Astrocyte (in vitro differentiated cells and primary cell): ENCODE data around the gene TRIM52. TPM values are rescaled to one million over a fixed set of nuclear protein-coding genes. Genes with fewer than 3 reads are reported as not detected.

Source experiments
- DNase-seq: peaks from one replicate; pipeline ENCODE4 v3.0.0-alpha.2; 2010; ENCODE audit warnings: low read depth
- FAIRE-seq: peaks from 2 replicates; lab custom pipeline; 2011; peaks lifted over from hg19 to GRCh38; lab: Jason Lieb, UNC
- H2AFZ ChIP-seq: 2 replicates; pipeline ENCODE4 v1.6.0; 2012; ENCODE audit warnings: low read depth, low read length, inconsistent platforms
- H3K27ac ChIP-seq: 2 replicates; pipeline ENCODE4 v1.5.1; 2011; ENCODE audit warnings: low read depth, low read length, inconsistent platforms
- H3K27me3 ChIP-seq: 2 replicates; pipeline ENCODE4 v1.6.0; 2011; ENCODE audit warnings: low read length, inconsistent platforms; ENCODE audit not compliant: insufficient read depth
- H3K36me3 ChIP-seq: 2 replicates; pipeline ENCODE4 v1.5.1; 2011; ENCODE audit warnings: low read length, inconsistent platforms; ENCODE audit not compliant: insufficient read depth
- H3K4me1 ChIP-seq: 2 replicates; pipeline ENCODE4 v1.5.1; 2011; ENCODE audit warnings: low read length, inconsistent platforms; ENCODE audit not compliant: insufficient read depth
- H3K4me2 ChIP-seq: 2 replicates; pipeline ENCODE4 v1.6.0; 2012; ENCODE audit warnings: low read length, inconsistent platforms
- H3K4me3 ChIP-seq: 2 replicates; pipeline ENCODE4 v1.5.1; 2011; ENCODE audit warnings: low read depth, mild to moderate bottlenecking, low read length, inconsistent platforms; ENCODE audit not compliant: insufficient read depth
- H3K79me2 ChIP-seq: 2 replicates; pipeline ENCODE4 v1.6.0; 2012; ENCODE audit warnings: mild to moderate bottlenecking, low read length, inconsistent platforms; ENCODE audit not compliant: insufficient read depth
- H3K9ac ChIP-seq: 2 replicates; pipeline ENCODE4 v1.6.0; 2012; ENCODE audit warnings: mild to moderate bottlenecking, low read length, inconsistent platforms
- H3K9me3 ChIP-seq: 2 replicates; pipeline ENCODE4 v1.5.1; 2012; ENCODE audit warnings: low read depth, mild to moderate bottlenecking, low read length, inconsistent platforms; ENCODE audit not compliant: insufficient read depth
- H4K20me1 ChIP-seq: 2 replicates; pipeline ENCODE4 v1.6.0; 2012; ENCODE audit warnings: low read length, inconsistent platforms; ENCODE audit not compliant: insufficient read depth
- H3K27ac Mint-ChIP-seq: one replicate; pipeline ENCODE4 v1.8.0; 2021; ENCODE audit warnings: mild to moderate bottlenecking, mixed read lengths; ENCODE audit not compliant: unreplicated experiment
- H3K27me3 Mint-ChIP-seq: one replicate; pipeline ENCODE4 v1.8.0; 2021; ENCODE audit warnings: low read depth, mixed read lengths; ENCODE audit not compliant: unreplicated experiment
- H3K36me3 Mint-ChIP-seq: one replicate; pipeline ENCODE4 v1.8.0; 2021; ENCODE audit warnings: low read depth, mixed read lengths; ENCODE audit not compliant: unreplicated experiment
- H3K4me1 Mint-ChIP-seq: one replicate; pipeline ENCODE4 v1.8.0; 2021; ENCODE audit warnings: low read depth, mixed read lengths; ENCODE audit not compliant: unreplicated experiment
- H3K4me3 Mint-ChIP-seq: one replicate; pipeline ENCODE4 v1.8.0; 2021; ENCODE audit warnings: mild to moderate bottlenecking, moderate library complexity, mixed read lengths; ENCODE audit not compliant: unreplicated experiment
- H3K9me3 Mint-ChIP-seq: one replicate; pipeline ENCODE4 v1.8.0; 2021; ENCODE audit warnings: mild to moderate bottlenecking, mixed read lengths; ENCODE audit not compliant: unreplicated experiment
- EZH2 ChIP-seq: IDR thresholded peaks from 2 replicates; pipeline ENCODE4 v1.6.1; 2012; ENCODE audit warnings: mild to moderate bottlenecking, low read length, inconsistent platforms; ENCODE audit not compliant: insufficient read depth
- microRNA-seq: library from miRNA; unstranded; fragments of <30 nt; microRNA quantifications from one replicate; pipeline ENCODE4 v1.2.0, GENCODE V29; 2020
- total RNA-seq: library from RNA; stranded (reverse); gene quantifications from 2 replicates; pipeline ENCODE4 v1.2.1, GENCODE V29; 2021
- TF ChIP-seq, protein P1 (sequence below): IDR thresholded peaks from 2 replicates; pipeline ENCODE4 v1.5.1; 2011; ENCODE audit warnings: low read depth, mild to moderate bottlenecking, inconsistent platforms, low read length, moderate library complexity; ENCODE audit not compliant: insufficient read depth

TRIM52 gene
- total RNA-seq, 1 donor from 2014 or later, result 6.5 TPM

DNA sequence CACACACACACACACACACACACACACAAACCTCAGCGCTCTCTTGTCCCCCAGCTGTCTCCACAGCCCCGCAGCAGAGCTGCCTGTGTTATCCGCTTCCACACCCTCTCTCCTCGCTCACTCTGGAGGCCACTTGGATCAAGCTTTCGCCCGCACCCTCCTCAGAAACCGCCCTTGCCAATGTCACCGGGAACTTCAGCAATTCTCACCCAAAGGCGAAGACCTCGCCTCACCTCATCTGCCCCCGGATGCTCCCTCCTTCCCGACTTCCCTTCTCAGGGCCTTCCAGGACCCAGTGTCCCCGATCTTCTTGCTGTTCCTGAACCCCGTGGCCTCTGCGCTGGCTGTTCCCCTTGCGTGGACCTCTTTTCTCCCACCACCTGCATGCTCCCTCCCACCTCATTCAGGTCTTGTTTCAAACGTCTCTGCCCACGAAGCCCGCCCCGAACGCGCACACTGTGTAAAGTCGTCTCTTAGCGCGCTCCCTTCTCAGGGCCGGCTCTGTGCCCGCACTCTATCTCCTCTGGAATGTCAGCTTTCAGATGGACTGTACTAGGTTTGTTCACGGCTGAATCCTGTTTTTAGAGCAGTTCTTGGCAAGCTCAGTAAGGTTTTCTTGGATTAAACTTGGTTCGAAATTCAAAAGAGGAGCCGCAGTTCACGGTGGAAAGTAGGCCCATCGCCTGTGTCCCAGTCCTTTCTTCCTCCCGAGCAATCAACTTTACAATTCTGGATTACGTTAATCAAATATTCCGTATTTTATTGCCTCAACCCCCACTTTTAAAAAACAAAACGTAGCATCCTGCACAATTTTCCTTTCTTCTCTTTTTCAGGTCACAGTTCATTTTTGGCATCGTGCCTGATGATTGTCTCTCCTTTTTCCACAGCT, 54.9 kb downstream of the TRIM52 start:
- peaks cover 27% of the 10 kb centered on the region for H3K27me3 Mint-ChIP-seq
- H3K9me3 Mint-ChIP-seq, result peaks cover 4% of the 10 kb centered on the region
- Histone ChIP-seq H3K79me2 (no peaks in the 10 kb centered on the region), H3K9me3 (no peaks in the 10 kb centered on the region), H3K4me2 (peak overlapping the region; percentile 87), H3K36me3 (no peaks in the 10 kb centered on the region), H3K27ac (no peak overlapping the region), H3K4me1 (peaks cover 12% of the 10 kb centered on the region), H3K9ac (peak overlapping the region; percentile 29), H4K20me1 (peaks cover 5% of the 10 kb centered on the region), H2AFZ (peak overlapping the region; percentile 61), H3K27me3 (peaks cover 8% of the 10 kb centered on the region), H3K4me3 (peak overlapping the region; percentile 45)
- H3K4me1 Mint-ChIP-seq, result peaks cover 13% of the 10 kb centered on the region
- TF ChIP-seq, protein P1, sequence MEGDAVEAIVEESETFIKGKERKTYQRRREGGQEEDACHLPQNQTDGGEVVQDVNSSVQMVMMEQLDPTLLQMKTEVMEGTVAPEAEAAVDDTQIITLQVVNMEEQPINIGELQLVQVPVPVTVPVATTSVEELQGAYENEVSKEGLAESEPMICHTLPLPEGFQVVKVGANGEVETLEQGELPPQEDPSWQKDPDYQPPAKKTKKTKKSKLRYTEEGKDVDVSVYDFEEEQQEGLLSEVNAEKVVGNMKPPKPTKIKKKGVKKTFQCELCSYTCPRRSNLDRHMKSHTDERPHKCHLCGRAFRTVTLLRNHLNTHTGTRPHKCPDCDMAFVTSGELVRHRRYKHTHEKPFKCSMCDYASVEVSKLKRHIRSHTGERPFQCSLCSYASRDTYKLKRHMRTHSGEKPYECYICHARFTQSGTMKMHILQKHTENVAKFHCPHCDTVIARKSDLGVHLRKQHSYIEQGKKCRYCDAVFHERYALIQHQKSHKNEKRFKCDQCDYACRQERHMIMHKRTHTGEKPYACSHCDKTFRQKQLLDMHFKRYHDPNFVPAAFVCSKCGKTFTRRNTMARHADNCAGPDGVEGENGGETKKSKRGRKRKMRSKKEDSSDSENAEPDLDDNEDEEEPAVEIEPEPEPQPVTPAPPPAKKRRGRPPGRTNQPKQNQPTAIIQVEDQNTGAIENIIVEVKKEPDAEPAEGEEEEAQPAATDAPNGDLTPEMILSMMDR, result no peak
- TF ChIP-seq EZH2, result no peak
- FAIRE-seq (no peak), DNase-seq (peak; percentile 23)
- H3K36me3 Mint-ChIP-seq, result no peaks in the 10 kb centered on the region
- H3K4me3 Mint-ChIP-seq, result peak overlapping the region; percentile 94
- H3K27ac Mint-ChIP-seq, result peak overlapping the region; percentile 93

Small RNAs within 50 kb of the gene (microRNA-seq; reads per million reads assigned to microRNA genes)
- 4.9 reads per million, percentile 20 among the genes with 10 or more reads in this experiment for gene MIR4638

Other genes starting within 250 kb of the TRIM52 start
- gene BTNL9, start 220.9 kb downstream of the TRIM52 start, total RNA-seq, result not detected in 2 replicates
- gene OR2V1, start 130.0 kb downstream of the TRIM52 start, total RNA-seq, result not detected in 2 replicates
- gene OR2V2, start 113.6 kb downstream of the TRIM52 start, total RNA-seq, result not detected in 2 replicates
- 0.22 and 0.27 TPM in 2 replicates for gene TRIM7, start 55.9 kb downstream of the TRIM52 start, total RNA-seq
- gene TRIM41, start 37.9 kb downstream of the TRIM52 start, total RNA-seq, result 20.9 and 21.8 TPM in 2 replicates
- 1,553 and 1,656 TPM in 2 replicates for gene RACK1, start 17.2 kb downstream of the TRIM52 start, total RNA-seq
- gene OR4F3, start 106.1 kb upstream of the TRIM52 start, total RNA-seq, result not detected in 2 replicates